ENCODE measurements around the gene CXXC5. TPM values are rescaled to one million over a fixed set of nuclear protein-coding genes. Genes with fewer than 3 reads are reported as not detected.

The CXXC5 gene
- total RNA-seq, 2 experiments from 2014 or later: 26.7 to 113 TPM

DNA sequence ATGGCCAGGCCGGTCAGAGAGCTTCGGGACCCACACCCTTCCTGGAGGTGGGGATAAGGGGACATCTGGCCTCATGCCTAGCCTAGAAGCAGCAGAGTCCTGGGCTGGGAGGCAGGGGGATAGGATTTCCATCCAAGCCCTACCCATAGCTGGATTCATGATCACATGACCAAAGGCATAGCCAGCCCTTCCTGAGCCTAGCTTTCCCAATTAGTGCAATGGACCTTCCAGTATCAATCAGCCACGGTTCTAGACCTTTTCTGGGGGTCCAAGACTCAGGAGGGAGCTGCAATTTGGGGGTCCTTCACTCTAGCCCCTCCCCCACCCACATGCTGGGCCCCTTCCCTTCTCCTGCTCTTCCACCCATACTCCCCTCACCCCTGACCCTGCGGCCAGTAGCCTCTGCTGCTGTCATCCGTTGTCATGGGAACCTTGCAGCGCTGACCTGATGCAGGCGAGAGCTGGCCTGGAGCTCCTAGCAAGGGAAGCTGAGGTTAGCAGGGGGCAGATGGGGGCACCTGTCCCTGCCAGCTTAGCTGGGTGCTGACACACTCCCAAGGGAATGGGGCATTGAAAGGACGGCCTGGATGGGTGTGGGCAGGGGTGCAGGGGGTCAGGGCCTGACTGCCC, 44.6 kb downstream of the CXXC5 start:
- H3K4me3 ChIP-seq (ENCODE audit: low read depth, low read length, poor library complexity, severe bottlenecking): no peak overlapping the region
- H3K79me2 ChIP-seq (ENCODE audit: insufficient read depth, low read depth, low read length): no peaks in the 10 kb centered on the region
- H3K9me2 ChIP-seq (ENCODE audit: insufficient read depth, low read length): no peaks in the 10 kb centered on the region
- H2AFZ ChIP-seq (ENCODE audit: low read length): no peak overlapping the region
- no peaks in the 10 kb centered on the region for H3K36me3 ChIP-seq (ENCODE audit: insufficient read depth, low read length)
- H3K9me3 ChIP-seq (ENCODE audit: low read length): no peaks in the 10 kb centered on the region
- TF ChIP-seq, protein P1, sequence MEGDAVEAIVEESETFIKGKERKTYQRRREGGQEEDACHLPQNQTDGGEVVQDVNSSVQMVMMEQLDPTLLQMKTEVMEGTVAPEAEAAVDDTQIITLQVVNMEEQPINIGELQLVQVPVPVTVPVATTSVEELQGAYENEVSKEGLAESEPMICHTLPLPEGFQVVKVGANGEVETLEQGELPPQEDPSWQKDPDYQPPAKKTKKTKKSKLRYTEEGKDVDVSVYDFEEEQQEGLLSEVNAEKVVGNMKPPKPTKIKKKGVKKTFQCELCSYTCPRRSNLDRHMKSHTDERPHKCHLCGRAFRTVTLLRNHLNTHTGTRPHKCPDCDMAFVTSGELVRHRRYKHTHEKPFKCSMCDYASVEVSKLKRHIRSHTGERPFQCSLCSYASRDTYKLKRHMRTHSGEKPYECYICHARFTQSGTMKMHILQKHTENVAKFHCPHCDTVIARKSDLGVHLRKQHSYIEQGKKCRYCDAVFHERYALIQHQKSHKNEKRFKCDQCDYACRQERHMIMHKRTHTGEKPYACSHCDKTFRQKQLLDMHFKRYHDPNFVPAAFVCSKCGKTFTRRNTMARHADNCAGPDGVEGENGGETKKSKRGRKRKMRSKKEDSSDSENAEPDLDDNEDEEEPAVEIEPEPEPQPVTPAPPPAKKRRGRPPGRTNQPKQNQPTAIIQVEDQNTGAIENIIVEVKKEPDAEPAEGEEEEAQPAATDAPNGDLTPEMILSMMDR (conservative IDR thresholded peaks at IDR 0.05; ENCODE audit: low read length): no peak
- TF ChIP-seq EZH2phosphoT487 (IDR thresholded peaks at IDR 0.05; ENCODE audit: borderline replicate concordance, low read depth, low read length): no peak
- intact Hi-C loops (cut with micrococcal nuclease; ENCODE audit: unreplicated experiment): loop anchor here (5.0 kb wide), 1 partner anchor 175 kb away; no protein-coding TSS in a partner anchor
- no peak overlapping the region for H3K27ac ChIP-seq (ENCODE audit: low read depth, low read length, poor library complexity, severe bottlenecking)
- no TSS peak for BruUV-seq (replicated peaks)
- no peak overlapping the region for H3K4me2 ChIP-seq (ENCODE audit: low read length)
- no peaks in the 10 kb centered on the region for H4K20me1 ChIP-seq (ENCODE audit: insufficient read depth, low read length)
- no peak for DNase-seq (ENCODE audit: low spot score)
- POLR2A ChIA-PET: interaction anchor here (0.9 to 1.1 kb wide), 4 partner anchors 21 to 57 kb away, joined by 3 to 4 read pairs (median 3); no protein-coding TSS in a partner anchor
- CTCF ChIA-PET (ENCODE audit: unreplicated experiment): interaction anchor here (0.9 kb wide), 1 partner anchor 59 kb away, joined by 3 read pairs; no protein-coding TSS in a partner anchor
- H3K4me1 ChIP-seq (ENCODE audit: insufficient read depth, low read length, poor library complexity, severe bottlenecking): peaks cover 30% of the 10 kb centered on the region

DNA sequence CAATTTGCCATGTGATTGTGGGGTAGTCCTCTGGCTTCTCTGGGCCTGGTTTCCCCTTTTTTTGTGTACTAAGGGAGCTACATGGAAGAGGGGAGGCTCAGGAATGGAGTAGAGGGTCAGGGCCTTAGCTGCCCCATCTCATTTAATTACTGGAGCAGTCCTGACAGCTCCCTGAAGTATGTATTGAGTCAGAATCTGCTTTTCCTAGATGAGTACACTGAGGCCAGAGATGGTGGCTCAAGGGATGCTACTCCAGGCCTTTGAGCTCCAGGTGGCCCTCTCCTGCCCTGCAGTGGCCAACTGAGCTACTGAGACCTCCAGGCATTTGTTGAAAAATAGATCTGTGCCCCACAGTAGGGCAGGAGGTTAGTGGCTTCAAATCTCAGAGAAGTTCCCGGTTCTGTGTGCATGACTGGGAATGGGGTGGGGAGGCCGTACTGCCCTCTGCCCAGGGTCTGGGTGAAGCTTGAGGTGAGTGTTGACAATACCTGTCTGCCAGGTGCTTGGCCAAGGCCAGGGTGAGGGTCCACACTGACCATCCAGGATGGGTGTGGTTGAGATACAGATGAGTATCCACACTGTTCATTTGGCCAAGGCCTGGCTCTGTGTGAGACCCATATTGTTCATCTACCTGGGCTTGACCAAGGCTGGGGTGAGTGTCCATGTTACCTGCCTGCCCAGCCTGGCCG, 45.7 kb downstream of the CXXC5 start:
- no peak for TF ChIP-seq EZH2phosphoT487 (IDR thresholded peaks at IDR 0.05; ENCODE audit: borderline replicate concordance, low read depth, low read length)
- TF ChIP-seq, protein P1 (conservative IDR thresholded peaks at IDR 0.05; ENCODE audit: low read length): no peak
- ChIA-PET CTCF (ENCODE audit: unreplicated experiment) (interaction anchor here (1.0 kb wide), 1 partner anchor 57 kb away, joined by 4 read pairs; no protein-coding TSS in a partner anchor), POLR2A (interaction anchor here (0.8 to 1.3 kb wide), 4 partner anchors 10 to 58 kb away, joined by 3 read pairs; no protein-coding TSS in a partner anchor)
- no peak overlapping the region for H2AFZ ChIP-seq (ENCODE audit: low read length)
- BruUV-seq (replicated peaks): no TSS peak
- H3K4me3 ChIP-seq (ENCODE audit: low read depth, low read length, poor library complexity, severe bottlenecking): no peak overlapping the region
- H3K36me3 ChIP-seq (ENCODE audit: insufficient read depth, low read length): no peaks in the 10 kb centered on the region
- no peaks in the 10 kb centered on the region for H3K9me2 ChIP-seq (ENCODE audit: insufficient read depth, low read length)
- H4K20me1 ChIP-seq (ENCODE audit: insufficient read depth, low read length): no peaks in the 10 kb centered on the region
- DNase-seq (ENCODE audit: low spot score): no peak
- intact Hi-C loops (cut with micrococcal nuclease; ENCODE audit: unreplicated experiment): loop anchor here (5.0 kb wide), 1 partner anchor 177 kb away; no protein-coding TSS in a partner anchor
- H3K27ac ChIP-seq (ENCODE audit: low read depth, low read length, poor library complexity, severe bottlenecking): no peak overlapping the region
- no peaks in the 10 kb centered on the region for H3K79me2 ChIP-seq (ENCODE audit: insufficient read depth, low read depth, low read length)
- peaks cover 27% of the 10 kb centered on the region for H3K4me1 ChIP-seq (ENCODE audit: insufficient read depth, low read length, poor library complexity, severe bottlenecking)
- no peaks in the 10 kb centered on the region for H3K9me3 ChIP-seq (ENCODE audit: low read length)
- no peak overlapping the region for H3K4me2 ChIP-seq (ENCODE audit: low read length)
